H1 (cell line): Measurements from ENCODE around the gene PMS2. TPM values are rescaled to one million over a fixed set of nuclear protein-coding genes. Genes with fewer than 3 reads are reported as not detected.
"Not testable (repeated sequence)": the region's sequence is repeated elsewhere in the genome, so short reads cannot be mapped to it uniquely, and the experiment has no call there.

Experiments
- CTCF ChIA-PET: fragments of 300-600 bp; sonication (Branson Sonifier 250); formaldehyde crosslinking; loops from one replicate; lab custom pipeline; 2021; ENCODE audit not compliant: partially characterized antibody; lab: Charles Lee
- POLR2A ChIA-PET: fragments of 300-600 bp; sonication (Branson Sonifier 250); formaldehyde crosslinking; loops from one replicate; lab custom pipeline; 2021; ENCODE audit warnings: inconsistent platforms; ENCODE audit not compliant: partially characterized antibody; lab: Charles Lee
- DNase-seq, 2 experiments: peaks; one replicate each; pipeline versions ENCODE4 v3.0.0 to v3.0.0-alpha.2; 2010 to 2022; ENCODE audit warnings: low spot score in 2 of 2, low read depth in 1 of 2, mixed read lengths in 1 of 2
- FAIRE-seq: peaks from 2 replicates; lab custom pipeline; 2011; peaks lifted over from hg19 to GRCh38; lab: Jason Lieb, UNC
- H2AFZ ChIP-seq: 2 replicates; pipeline ENCODE4 v1.8.1; 2012; ENCODE audit warnings: low read length, inconsistent platforms
- H2AK5ac ChIP-seq: 2 replicates; pipeline ENCODE4 v1.6.1; 2013; ENCODE audit warnings: low read depth, low read length
- H2BK120ac ChIP-seq: replicated peaks from 2 replicates; pipeline ENCODE3; 2013; ENCODE audit warnings: low read depth, low read length, inconsistent platforms
- H2BK12ac ChIP-seq: 2 replicates; pipeline ENCODE4 v1.6.1; 2013; ENCODE audit warnings: low read depth, low read length
- H2BK15ac ChIP-seq: 2 replicates; pipeline ENCODE4 v1.6.1; 2013; ENCODE audit warnings: low read length
- H2BK20ac ChIP-seq: 2 replicates; pipeline ENCODE4 v1.6.1; 2013; ENCODE audit warnings: low read length
- H2BK5ac ChIP-seq: 2 replicates; pipeline ENCODE4 v1.6.1; 2013; ENCODE audit warnings: low read depth, low read length
- H3K14ac ChIP-seq: 2 replicates; pipeline ENCODE4 v1.6.1; 2013; ENCODE audit warnings: inconsistent platforms; ENCODE audit not compliant: insufficient read length
- H3K18ac ChIP-seq: 2 replicates; pipeline ENCODE4 v1.6.1; 2013; ENCODE audit warnings: low read length; ENCODE audit errors: extremely low read depth
- H3K23ac ChIP-seq: 2 replicates; pipeline ENCODE4 v1.6.1; 2013; ENCODE audit warnings: inconsistent platforms; ENCODE audit not compliant: insufficient read length
- H3K23me2 ChIP-seq: 2 replicates; pipeline ENCODE4 v1.6.1; 2013; ENCODE audit warnings: low read depth, low read length
- H3K27ac ChIP-seq: 2 replicates; pipeline ENCODE4 v1.6.1; 2011; ENCODE audit warnings: low read depth, low read length, inconsistent platforms
- H3K27me3 ChIP-seq, 4 experiments: replicated peaks in 1 of 4; 1 replicate in 1 of 4; 2 replicates in 3 of 4; pipeline versions ENCODE4 v1.6.1 to v1.8.1; 2011 to 2013; ENCODE audit warnings: low read length in 3 of 4, mild to moderate bottlenecking in 3 of 4, inconsistent platforms in 2 of 4, mixed read lengths in 2 of 4, moderate library complexity in 1 of 4; ENCODE audit not compliant: control insufficient read depth in 3 of 4, insufficient read depth in 3 of 4; ENCODE audit errors: extremely low read depth in 1 of 4
- H3K36me3 ChIP-seq, 4 experiments: 2 replicates each; pipeline versions ENCODE4 v1.6.1 to v1.8.1; 2011 to 2013; ENCODE audit warnings: mild to moderate bottlenecking in 4 of 4, low read length in 3 of 4, moderate library complexity in 2 of 4, control low read depth in 1 of 4, inconsistent platforms in 1 of 4; ENCODE audit not compliant: insufficient read depth in 4 of 4, control insufficient read depth in 2 of 4
- H3K4ac ChIP-seq: replicated peaks from 2 replicates; pipeline ENCODE3; 2013; ENCODE audit warnings: low read length, low read depth, mixed read lengths, inconsistent platforms; ENCODE audit not compliant: insufficient read length
- H3K4me1 ChIP-seq, 4 experiments: replicated peaks in 1 of 4; 1 replicate in 1 of 4; 2 replicates in 3 of 4; pipeline versions ENCODE4 v1.6.1 to v1.8.1; 2011 to 2013; ENCODE audit warnings: low read length in 3 of 4, inconsistent platforms in 2 of 4, mixed read lengths in 1 of 4; ENCODE audit not compliant: insufficient read depth in 4 of 4, control insufficient read depth in 3 of 4
- H3K4me2 ChIP-seq, 2 experiments: 2 replicates each; pipeline versions ENCODE4 v1.6.1 to v1.8.1; 2011 to 2013; ENCODE audit warnings: low read depth in 2 of 2, low read length in 2 of 2, control low read depth in 1 of 2, inconsistent platforms in 1 of 2, mild to moderate bottlenecking in 1 of 2; ENCODE audit not compliant: insufficient read depth in 1 of 2
- H3K4me3 ChIP-seq, 4 experiments: fragments of 200-600, 300-600 bp in 1 of 4; sonication (generic), shearing (Covaris generic), sonication (Bioruptor Twin) in 1 of 4; 2 replicates each; pipeline versions ENCODE4 v1.5.1 to v1.8.1; 2011 to 2016; ENCODE audit warnings: low read length in 4 of 4, low read depth in 3 of 4, control low read depth in 2 of 4, inconsistent platforms in 2 of 4, mild to moderate bottlenecking in 2 of 4, mixed read lengths in 1 of 4, moderate library complexity in 1 of 4; ENCODE audit not compliant: insufficient read depth in 2 of 4; ENCODE audit errors: extremely low read depth in 1 of 4
- H3K56ac ChIP-seq: replicated peaks from 2 replicates; pipeline ENCODE3; 2013; ENCODE audit warnings: low read depth, mild to moderate bottlenecking, mixed read lengths, low read length, inconsistent platforms; ENCODE audit not compliant: insufficient read length
- H3K79me1 ChIP-seq: 2 replicates; pipeline ENCODE4 v1.6.1; 2013; ENCODE audit warnings: low read depth, low read length, control low read depth
- H3K79me2 ChIP-seq, 2 experiments: 2 replicates each; pipeline versions ENCODE4 v1.6.1 to v1.8.1; 2012 to 2013; ENCODE audit warnings: low read length in 2 of 2, mild to moderate bottlenecking in 2 of 2, inconsistent platforms in 1 of 2; ENCODE audit not compliant: insufficient read depth in 2 of 2, control insufficient read depth in 1 of 2
- H3K9ac ChIP-seq, 4 experiments: replicated peaks in 1 of 4; 1 replicate in 1 of 4; 2 replicates in 3 of 4; pipeline versions ENCODE4 v1.6.1 to v1.8.1; 2011 to 2013; ENCODE audit warnings: low read depth in 3 of 4, low read length in 3 of 4, control low read depth in 2 of 4, mild to moderate bottlenecking in 2 of 4, moderate library complexity in 2 of 4, inconsistent platforms in 1 of 4; ENCODE audit errors: extremely low read depth in 1 of 4
- H3K9me3 ChIP-seq, 2 experiments: 2 replicates each; pipeline versions ENCODE4 v1.6.1 to v1.8.1; 2012 to 2013; ENCODE audit warnings: mild to moderate bottlenecking in 2 of 2, moderate library complexity in 2 of 2, control low read depth in 1 of 2, inconsistent platforms in 1 of 2, low read depth in 1 of 2, low read length in 1 of 2, mixed read lengths in 1 of 2; ENCODE audit not compliant: insufficient read depth in 2 of 2
- H4K20me1 ChIP-seq, 2 experiments: replicated peaks in 1 of 2; 2 replicates each; pipeline versions ENCODE3 to v1.8.1; 2011 to 2013; ENCODE audit warnings: inconsistent platforms in 2 of 2, low read length in 2 of 2, mild to moderate bottlenecking in 1 of 2; ENCODE audit not compliant: insufficient read depth in 2 of 2, control insufficient read depth in 1 of 2
- H4K5ac ChIP-seq: 2 replicates; pipeline ENCODE4 v1.6.1; 2013; ENCODE audit warnings: low read length, low read depth, mixed read lengths, inconsistent platforms; ENCODE audit not compliant: insufficient read length
- H4K8ac ChIP-seq: 2 replicates; pipeline ENCODE4 v1.8.0; 2013; ENCODE audit warnings: mild to moderate bottlenecking, moderate library complexity, low read length, inconsistent platforms; ENCODE audit not compliant: insufficient read depth; ENCODE audit errors: extremely low read depth
- H4K91ac ChIP-seq: replicated peaks from 2 replicates; pipeline ENCODE3; 2013; ENCODE audit warnings: low read length, mixed read lengths, inconsistent platforms; ENCODE audit not compliant: insufficient read length
- WGBS, 2 experiments: shearing (Covaris generic) in 1 of 2; methylation state at CpG; one replicate each; pipeline versions ENCODE4 v1.1.6 to v1.1.7; 2013 to 2015; ENCODE audit warnings: low lambda C conversion rate in 2 of 2, mixed read lengths in 2 of 2, inconsistent platforms in 1 of 2, low coverage in 1 of 2, missing lambda C conversion rate in 1 of 2; ENCODE audit not compliant: insufficient replicate concordance in 2 of 2, insufficient coverage in 1 of 2, insufficient read length in 1 of 2; ENCODE audit errors: extremely low coverage in 1 of 2, missing lambda C conversion rate in 1 of 2; 5-methylcytosine and 5-hydroxymethylcytosine counted together
- polyA plus RNA-seq, 7 experiments: library from polyadenylated mRNA; depleted of rRNA in 3 of 7; stranded (reverse) in 5 of 7; unstranded in 2 of 7; fragments of >200 nt in 5 of 7; fragments of 200-250 nt in 2 of 7; gene quantifications; 1 replicate in 5 of 7; 2 replicates in 1 of 7; 4 replicates in 1 of 7; pipeline versions ENCODE4 v1.2.1 to v1.2.3, GENCODE V29; 2011 to 2013; ENCODE audit warnings: missing spikeins in 2 of 7, mixed read lengths in 2 of 7
- small RNA-seq: library from polyadenylated mRNA; stranded (forward); fragments of <200 nt; extraction: miRNeasy Mini kit (QIAGEN cat#:217004); gene quantifications from one replicate; pipeline ENCODE3, GENCODE V24; 2013; ENCODE audit not compliant: insufficient read depth
- total RNA-seq: library from RNA; stranded (reverse); fragmentation: NEBNext Ultra II Directional; extraction: Animal tissue kit (Norgen Biotek cat#: 25700); gene quantifications from 2 replicates; pipeline ENCODE4 v1.2.1, GENCODE V29; 2021

The PMS2 gene
- total and polyA plus RNA-seq, 2 of the 8 experiments (the other 6 are each of a cell fraction or from before 2014, with no cell fraction given) = 4.8 to 12.1 TPM

GRCh38 chr7:5924180-5924579 lies 84.7 kb downstream of the PMS2 start:
- not testable (repeated sequence) for H3K9me3 ChIP-seq, FAIRE-seq

More at GRCh38 chr7:5924180-5924579, 84.7 kb downstream of the PMS2 start:
- H3K4me2 ChIP-seq, CTCF ChIA-PET, H4K91ac ChIP-seq, H2BK12ac ChIP-seq, H2AK5ac ChIP-seq, DNase-seq, H3K27me3 ChIP-seq, H4K5ac ChIP-seq, H3K18ac ChIP-seq, H3K36me3 ChIP-seq, H4K20me1 ChIP-seq, H3K56ac ChIP-seq, H3K4ac ChIP-seq, H3K79me1 ChIP-seq, H3K4me1 ChIP-seq, H3K79me2 ChIP-seq, H2AFZ ChIP-seq, H2BK5ac ChIP-seq, H3K23ac ChIP-seq, H3K14ac ChIP-seq, H3K27ac ChIP-seq, H3K23me2 ChIP-seq, H3K4me3 ChIP-seq, H2BK15ac ChIP-seq, H2BK120ac ChIP-seq, H4K8ac ChIP-seq, POLR2A ChIA-PET, H3K9ac ChIP-seq, H2BK20ac ChIP-seq: not testable (repeated sequence)
- WGBS, 2 experiments = no CpG with 5 or more reads among the region's 2 CpGs

Small RNA genes lying within 50 kb of the gene (small RNA-seq; reads per million reads assigned to genes)
- gene RF00019 = not detected
- gene RNU6-218P = not detected
- not detected for gene SNORA80D

Other genes starting within 250 kb of the PMS2 start
- gene RNF216, start 227.4 kb downstream of the PMS2 start, total RNA-seq = 29.6 and 31.4 TPM in 2 replicates
- gene RNF216, start 227.4 kb downstream of the PMS2 start, polyA plus RNA-seq (2011; rRNA removed) = 10.8 and 11.8 TPM in 2 replicates
- not detected in 2 replicates for gene OCM, start 128.3 kb downstream of the PMS2 start, total RNA-seq
- gene OCM, start 128.3 kb downstream of the PMS2 start, polyA plus RNA-seq (2011; rRNA removed) = not detected in 2 replicates
- 150 and 163 TPM in 2 replicates for gene CCZ1, start 110.3 kb downstream of the PMS2 start, total RNA-seq
- gene CCZ1, start 110.3 kb downstream of the PMS2 start, polyA plus RNA-seq (2011; rRNA removed) = 33.6 and 56.3 TPM in 2 replicates
- gene RSPH10B, start 38.4 kb downstream of the PMS2 start, total RNA-seq = 0.17 and 0.45 TPM in 2 replicates
- gene RSPH10B, start 38.4 kb downstream of the PMS2 start, polyA plus RNA-seq (2011; rRNA removed) = 0.17 and 0.25 TPM in 2 replicates
- 82.4 and 85.6 TPM in 2 replicates for gene AIMP2, start 223 bp upstream of the PMS2 start, total RNA-seq
- 94.7 and 99.0 TPM in 2 replicates for gene AIMP2, start 223 bp upstream of the PMS2 start, polyA plus RNA-seq (2011; rRNA removed)
- gene ANKRD61, start 22.3 kb upstream of the PMS2 start, total RNA-seq = 0.32 and 0.42 TPM in 2 replicates
- gene ANKRD61, start 22.3 kb upstream of the PMS2 start, polyA plus RNA-seq (2011; rRNA removed) = 0.23 and 0.24 TPM in 2 replicates
- 93.4 and 104 TPM in 2 replicates for gene EIF2AK1, start 50.1 kb upstream of the PMS2 start, total RNA-seq
- 39.2 and 53.5 TPM in 2 replicates for gene EIF2AK1, start 50.1 kb upstream of the PMS2 start, polyA plus RNA-seq (2011; rRNA removed)
- 16.2 and 16.3 TPM in 2 replicates for gene USP42, start 95.9 kb upstream of the PMS2 start, total RNA-seq
- 3.6 and 5.1 TPM in 2 replicates for gene USP42, start 95.9 kb upstream of the PMS2 start, polyA plus RNA-seq (2011; rRNA removed)